Testis (tissue), 2 donors: ENCODE results near the gene CASP2.

ENCODE experiments used
- POLR2A ChIP-seq: fragments of 450-650 bp; IDR thresholded peaks from one replicate; pipeline ENCODE4 v1.6.1; 2017; ENCODE audit warnings: antibody characterized with exemption, mild to moderate bottlenecking, moderate library complexity
- TF ChIP-seq, protein P1 (sequence below), 3 experiments: fragments of 450-650 bp in 2 of 3; fragments of 200-600 bp in 1 of 3; sonication (generic) in 1 of 3; IDR thresholded peaks; one replicate each; pipeline ENCODE4 v1.5.1; 2016 to 2019; ENCODE audit warnings: antibody characterized with exemption in 3 of 3, mild to moderate bottlenecking in 2 of 3, moderate library complexity in 1 of 3

GRCh38 chr7:143337216-143337615 is 49.1 kb downstream of the CASP2 start:
- TF ChIP-seq, protein P1, sequence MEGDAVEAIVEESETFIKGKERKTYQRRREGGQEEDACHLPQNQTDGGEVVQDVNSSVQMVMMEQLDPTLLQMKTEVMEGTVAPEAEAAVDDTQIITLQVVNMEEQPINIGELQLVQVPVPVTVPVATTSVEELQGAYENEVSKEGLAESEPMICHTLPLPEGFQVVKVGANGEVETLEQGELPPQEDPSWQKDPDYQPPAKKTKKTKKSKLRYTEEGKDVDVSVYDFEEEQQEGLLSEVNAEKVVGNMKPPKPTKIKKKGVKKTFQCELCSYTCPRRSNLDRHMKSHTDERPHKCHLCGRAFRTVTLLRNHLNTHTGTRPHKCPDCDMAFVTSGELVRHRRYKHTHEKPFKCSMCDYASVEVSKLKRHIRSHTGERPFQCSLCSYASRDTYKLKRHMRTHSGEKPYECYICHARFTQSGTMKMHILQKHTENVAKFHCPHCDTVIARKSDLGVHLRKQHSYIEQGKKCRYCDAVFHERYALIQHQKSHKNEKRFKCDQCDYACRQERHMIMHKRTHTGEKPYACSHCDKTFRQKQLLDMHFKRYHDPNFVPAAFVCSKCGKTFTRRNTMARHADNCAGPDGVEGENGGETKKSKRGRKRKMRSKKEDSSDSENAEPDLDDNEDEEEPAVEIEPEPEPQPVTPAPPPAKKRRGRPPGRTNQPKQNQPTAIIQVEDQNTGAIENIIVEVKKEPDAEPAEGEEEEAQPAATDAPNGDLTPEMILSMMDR (IDR thresholded peaks at IDR 0.05), result no peak
- no peak for TF ChIP-seq POLR2A
